OCI-LY7 (cell line): ENCODE results near the gene MAP2K5. TPM values are rescaled to one million over a fixed set of nuclear protein-coding genes. Genes with fewer than 3 reads are reported as not detected.

ENCODE experiments used
- BruUV-seq: library from RNA; stranded (reverse); fragments of 400-500 nt; replicated peaks from 2 replicates; lab custom pipeline; 2021; lab: Mats Ljungman, UMichigan
- CTCF ChIA-PET: fragments of 300-600 bp; sonication (Branson Sonifier 250); formaldehyde crosslinking; loops from one replicate; lab custom pipeline; 2022; ENCODE audit warnings: antibody characterized with exemption; ENCODE audit not compliant: unreplicated experiment; lab: Charles Lee
- POLR2A ChIA-PET: fragments of 300-600 bp; sonication (Branson Sonifier 250); formaldehyde crosslinking; loops from one replicate; lab custom pipeline; 2022; ENCODE audit warnings: antibody characterized with exemption; lab: Charles Lee
- DNase-seq: peaks from one replicate; pipeline ENCODE4 v3.0.0-alpha.2; 2015; ENCODE audit warnings: low spot score
- H2AFZ ChIP-seq: fragments of 200-600 bp; sonication (generic), shearing (Covaris generic); 2 replicates; pipeline ENCODE4 v1.6.1; 2014; ENCODE audit warnings: mild to moderate bottlenecking, antibody characterized with exemption, low read length, moderate library complexity
- H3K27ac ChIP-seq: fragments of 200-600 bp; sonication (generic); 2 replicates; pipeline ENCODE4 v1.5.1; 2014; ENCODE audit warnings: mixed run types, low read depth, mild to moderate bottlenecking, moderate library complexity, low read length, inconsistent platforms; ENCODE audit not compliant: poor library complexity, severe bottlenecking
- H3K36me3 ChIP-seq: fragments of 200-600 bp; sonication (generic); 2 replicates; pipeline ENCODE4 v1.6.1; 2014; ENCODE audit warnings: mild to moderate bottlenecking, antibody characterized with exemption, low read length, moderate library complexity, mixed read lengths; ENCODE audit not compliant: insufficient read depth
- H3K4me1 ChIP-seq: fragments of 200-600 bp; sonication (generic); 2 replicates; pipeline ENCODE4 v1.5.1; 2014; ENCODE audit warnings: mild to moderate bottlenecking, low read length; ENCODE audit not compliant: insufficient read depth, poor library complexity, severe bottlenecking
- H3K4me2 ChIP-seq: fragments of 200-600 bp; sonication (generic); 2 replicates; pipeline ENCODE4 v1.6.1; 2014; ENCODE audit warnings: mild to moderate bottlenecking, low read length
- H3K4me3 ChIP-seq: fragments of 200-600 bp; sonication (generic); 2 replicates; pipeline ENCODE4 v1.5.1; 2014; ENCODE audit warnings: mild to moderate bottlenecking, low read depth, low read length; ENCODE audit not compliant: poor library complexity, severe bottlenecking
- H3K79me2 ChIP-seq: fragments of 200-600 bp; sonication (generic); 2 replicates; pipeline ENCODE4 v1.6.1; 2016; ENCODE audit warnings: low read depth, mild to moderate bottlenecking, low read length, moderate library complexity, mixed read lengths; ENCODE audit not compliant: insufficient read depth
- H3K9me2 ChIP-seq: fragments of 200-600 bp; sonication (generic); 2 replicates; pipeline ENCODE4 v1.6.1; 2016; ENCODE audit warnings: mild to moderate bottlenecking, low read length, mixed read lengths; ENCODE audit not compliant: insufficient read depth
- H3K9me3 ChIP-seq: fragments of 200-600 bp; sonication (generic); 2 replicates; pipeline ENCODE4 v1.6.1; 2014; ENCODE audit warnings: mild to moderate bottlenecking, mixed run types, low read length, mixed read lengths
- H4K20me1 ChIP-seq: fragments of 200-600 bp; sonication (generic); 2 replicates; pipeline ENCODE4 v1.6.1; 2014; ENCODE audit warnings: mild to moderate bottlenecking, antibody characterized with exemption, low read length, moderate library complexity, mixed read lengths; ENCODE audit not compliant: insufficient read depth
- CTCF ChIP-seq: fragments of 200-600 bp; sonication (generic); conservative IDR thresholded peaks from 2 replicates; pipeline ENCODE4 v1.5.1; 2014; ENCODE audit warnings: mild to moderate bottlenecking, antibody characterized with exemption, low read length, moderate library complexity, mixed read lengths
- EZH2phosphoT487 ChIP-seq: fragments of 200-600 bp; sonication (generic); IDR thresholded peaks from 2 replicates; pipeline ENCODE4 v1.6.1; 2018; ENCODE audit warnings: low read depth, borderline replicate concordance, mild to moderate bottlenecking, mixed run types, antibody characterized with exemption, low read length, moderate library complexity, mixed read lengths
- intact Hi-C: fragments of 100-400 bp; cut with micrococcal nuclease; formaldehyde crosslinking; loops from one replicate; pipeline ENCODE4 v1.10.0; 2022; ENCODE audit not compliant: unreplicated experiment
- total RNA-seq, 2 experiments: library from RNA; depleted of rRNA in 1 of 2; stranded (reverse); fragments of >200 nt in 1 of 2; shearing (Covaris generic) in 1 of 2; gene quantifications; 2 replicates each; pipeline ENCODE4 v1.2.3, GENCODE V29; 2014 to 2022

The MAP2K5 gene
- total RNA-seq, 2 experiments from 2014 or later, result 10.2 to 35.0 TPM

GRCh38 chr15:67827562-67828277 is 285.2 kb downstream of the MAP2K5 start:
- no peak for DNase-seq
- Histone ChIP-seq H3K4me3 (no peak overlapping the region), H3K9me3 (no peaks in the 10 kb centered on the region), H4K20me1 (no peaks in the 10 kb centered on the region), H3K4me2 (no peak overlapping the region), H3K36me3 (no peaks in the 10 kb centered on the region), H2AFZ (no peak overlapping the region), H3K9me2 (no peaks in the 10 kb centered on the region), H3K79me2 (no peaks in the 10 kb centered on the region), H3K4me1 (peaks cover 15% of the 10 kb centered on the region), H3K27ac (no peak overlapping the region)
- TF ChIP-seq EZH2phosphoT487, result no peak
- TF ChIP-seq CTCF, result no peak
- ChIA-PET CTCF (no interaction called here), POLR2A (interaction anchor here (0.5 kb wide), 1 partner anchor 40 kb away, joined by 3 read pairs; no protein-coding TSS in a partner anchor)
- intact Hi-C loops, result no loop called here
- no TSS peak for BruUV-seq

GRCh38 chr15:67828278-67828968 is 285.9 kb downstream of the MAP2K5 start:
- ChIA-PET POLR2A (interaction anchor here (0.5 kb wide), 1 partner anchor 40 kb away, joined by 3 read pairs; no protein-coding TSS in a partner anchor), CTCF (no interaction called here)
- no peaks in the 10 kb centered on the region for H4K20me1 ChIP-seq
- no peaks in the 10 kb centered on the region for H3K9me3 ChIP-seq
- no peaks in the 10 kb centered on the region for H3K79me2 ChIP-seq
- H3K4me1 ChIP-seq, result peaks cover 17% of the 10 kb centered on the region
- no peak overlapping the region for H3K4me3 ChIP-seq
- intact Hi-C loops, result no loop called here
- no TSS peak for BruUV-seq
- no peaks in the 10 kb centered on the region for H3K9me2 ChIP-seq
- H3K27ac ChIP-seq, result no peak overlapping the region
- no peak overlapping the region for H3K4me2 ChIP-seq
- H3K36me3 ChIP-seq, result no peaks in the 10 kb centered on the region
- no peak overlapping the region for H2AFZ ChIP-seq
- TF ChIP-seq EZH2phosphoT487 (no peak), CTCF (no peak)
- DNase-seq, result no peak
